Limb (tissue), 2 donors: Measurements from ENCODE around the gene MRPL19.

Experiments
- DNase-seq, 2 donors: peaks; one replicate each; pipeline ENCODE4 v3.0.0-alpha.2; 2016; ENCODE audit errors: extremely low spot score in 2 of 2

Gene MRPL19

DNA sequence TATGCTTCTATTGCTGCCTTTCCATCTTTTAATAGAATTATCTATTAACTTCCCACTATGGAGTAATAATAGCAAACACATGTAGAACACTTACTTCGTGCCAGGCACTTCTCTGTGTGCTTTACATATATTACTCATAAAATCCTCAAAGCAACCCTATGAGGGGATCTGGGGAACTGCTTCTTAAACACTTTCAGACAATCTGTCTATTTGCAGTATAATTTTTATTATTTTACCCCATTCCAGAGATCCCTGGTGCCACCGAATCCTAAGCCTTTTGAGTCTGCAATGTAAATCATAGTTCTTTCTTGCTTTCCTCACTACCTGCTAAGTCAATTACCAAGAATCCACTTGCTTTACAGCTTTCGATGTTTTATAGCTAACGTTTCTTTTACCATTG lies 89.7 kb downstream of the MRPL19 start:
- DNase-seq: peak in 1 of 2 donors; percentile 57

DNA sequence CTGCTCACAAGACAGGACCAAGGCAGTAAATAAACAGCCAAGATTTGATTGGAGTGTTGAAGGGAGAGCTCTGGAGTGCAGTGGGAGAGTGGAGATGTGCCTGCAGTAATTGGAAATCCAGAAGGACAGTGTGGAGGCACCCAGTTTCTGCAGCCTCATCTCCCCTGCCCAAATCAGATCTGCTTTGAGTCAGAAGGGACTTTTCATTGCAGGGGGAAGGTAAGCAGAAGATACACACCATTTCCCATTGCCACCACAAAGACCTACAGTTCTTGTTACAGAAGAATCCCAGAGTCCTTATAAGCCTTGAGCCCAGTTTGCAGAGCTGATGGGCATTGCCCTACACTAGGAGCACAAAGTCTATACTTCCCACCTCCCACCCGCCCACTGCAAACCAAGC lies 91.4 kb downstream of the MRPL19 start:
- DNase-seq: no peak
